ENCODE data around the gene TNFSF8. TPM values are rescaled to one million over a fixed set of nuclear protein-coding genes. Genes with fewer than 3 reads are reported as not detected.

Gene TNFSF8
- total RNA-seq, 1 donor from 2014 or later, result not detected

GRCh38 chr9:114883709-114884108 lies 46.7 kb downstream of the TNFSF8 start:
- Mint-ChIP-seq H3K4me3 (ENCODE audit: unreplicated experiment) (no peak overlapping the region), H3K27me3 (ENCODE audit: low read depth) (no peaks in the 10 kb centered on the region), H3K4me1 (ENCODE audit: low read depth) (no peaks in the 10 kb centered on the region), H3K36me3 (ENCODE audit: low read depth) (peaks cover 6% of the 10 kb centered on the region), H3K27ac (ENCODE audit: unreplicated experiment) (no peak overlapping the region), H3K9me3 (ENCODE audit: low read depth) (peaks cover 28% of the 10 kb centered on the region)
- TF ChIP-seq, protein P1, sequence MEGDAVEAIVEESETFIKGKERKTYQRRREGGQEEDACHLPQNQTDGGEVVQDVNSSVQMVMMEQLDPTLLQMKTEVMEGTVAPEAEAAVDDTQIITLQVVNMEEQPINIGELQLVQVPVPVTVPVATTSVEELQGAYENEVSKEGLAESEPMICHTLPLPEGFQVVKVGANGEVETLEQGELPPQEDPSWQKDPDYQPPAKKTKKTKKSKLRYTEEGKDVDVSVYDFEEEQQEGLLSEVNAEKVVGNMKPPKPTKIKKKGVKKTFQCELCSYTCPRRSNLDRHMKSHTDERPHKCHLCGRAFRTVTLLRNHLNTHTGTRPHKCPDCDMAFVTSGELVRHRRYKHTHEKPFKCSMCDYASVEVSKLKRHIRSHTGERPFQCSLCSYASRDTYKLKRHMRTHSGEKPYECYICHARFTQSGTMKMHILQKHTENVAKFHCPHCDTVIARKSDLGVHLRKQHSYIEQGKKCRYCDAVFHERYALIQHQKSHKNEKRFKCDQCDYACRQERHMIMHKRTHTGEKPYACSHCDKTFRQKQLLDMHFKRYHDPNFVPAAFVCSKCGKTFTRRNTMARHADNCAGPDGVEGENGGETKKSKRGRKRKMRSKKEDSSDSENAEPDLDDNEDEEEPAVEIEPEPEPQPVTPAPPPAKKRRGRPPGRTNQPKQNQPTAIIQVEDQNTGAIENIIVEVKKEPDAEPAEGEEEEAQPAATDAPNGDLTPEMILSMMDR (IDR thresholded peaks at IDR 0.05), result no peak
- no peak for DNase-seq (ENCODE audit: low spot score)

GRCh38 chr9:114880291-114880745 lies 50.1 kb downstream of the TNFSF8 start:
- H3K4me3 Mint-ChIP-seq (ENCODE audit: unreplicated experiment), result no peak overlapping the region
- no peaks in the 10 kb centered on the region for H3K4me1 Mint-ChIP-seq (ENCODE audit: low read depth)
- H3K9me3 Mint-ChIP-seq (ENCODE audit: low read depth), result peaks cover 16% of the 10 kb centered on the region
- no peak for DNase-seq (ENCODE audit: low spot score)
- H3K27ac Mint-ChIP-seq (ENCODE audit: unreplicated experiment), result no peak overlapping the region
- no peaks in the 10 kb centered on the region for H3K27me3 Mint-ChIP-seq (ENCODE audit: low read depth)
- H3K36me3 Mint-ChIP-seq (ENCODE audit: low read depth), result peaks cover 2% of the 10 kb centered on the region
- TF ChIP-seq, protein P1 (IDR thresholded peaks at IDR 0.05), result no peak

DNA sequence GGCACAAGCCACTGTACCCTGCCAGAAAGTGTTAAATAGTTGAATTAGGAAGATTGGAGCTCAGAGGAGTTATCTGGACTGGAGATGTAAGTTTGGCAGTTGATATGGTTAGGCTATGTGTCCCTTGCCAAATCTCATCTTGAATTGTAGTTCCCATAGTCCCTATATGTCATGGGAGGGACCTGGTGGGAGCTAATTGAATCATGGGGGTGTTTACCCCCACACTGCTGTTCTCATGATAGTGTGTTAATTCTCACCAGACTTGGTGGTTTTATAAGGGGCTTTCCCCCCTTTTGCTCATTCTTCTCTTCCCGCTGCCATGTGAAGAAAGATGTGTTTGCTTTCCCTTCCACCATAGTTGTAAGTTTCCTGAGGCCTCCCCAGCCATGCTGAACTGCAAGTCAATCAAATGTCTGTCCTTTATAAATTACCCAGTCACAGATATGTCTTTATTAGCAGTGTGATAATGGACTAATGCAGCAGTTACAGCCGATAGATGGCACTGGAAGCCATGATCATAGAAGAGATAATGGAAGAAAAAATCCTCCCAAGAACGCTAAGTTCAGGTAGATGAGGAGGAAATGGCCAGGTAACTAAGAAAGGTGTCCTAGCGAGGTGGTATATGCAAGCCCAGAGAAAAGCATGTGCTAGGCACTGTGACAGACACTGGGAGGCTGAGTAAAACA lies 51.4 kb downstream of the TNFSF8 start:
- Mint-ChIP-seq H3K36me3 (ENCODE audit: low read depth) (no peaks in the 10 kb centered on the region), H3K4me1 (ENCODE audit: low read depth) (no peaks in the 10 kb centered on the region), H3K9me3 (ENCODE audit: low read depth) (peaks cover 10% of the 10 kb centered on the region), H3K27me3 (ENCODE audit: low read depth) (no peaks in the 10 kb centered on the region), H3K4me3 (ENCODE audit: unreplicated experiment) (no peak overlapping the region), H3K27ac (ENCODE audit: unreplicated experiment) (no peak overlapping the region)
- no peak for DNase-seq (ENCODE audit: low spot score)
- TF ChIP-seq, protein P1 (IDR thresholded peaks at IDR 0.05), result no peak

- peaks cover 7% of the 10 kb centered on the region for H3K9me3 Mint-ChIP-seq (ENCODE audit: low read depth)
- TF ChIP-seq, protein P1 (IDR thresholded peaks at IDR 0.05), result no peak
- no peaks in the 10 kb centered on the region for H3K27me3 Mint-ChIP-seq (ENCODE audit: low read depth)
- peaks cover 4% of the 10 kb centered on the region for H3K4me1 Mint-ChIP-seq (ENCODE audit: low read depth)
- H3K4me3 Mint-ChIP-seq (ENCODE audit: unreplicated experiment), result no peak overlapping the region
- no peak overlapping the region for H3K27ac Mint-ChIP-seq (ENCODE audit: unreplicated experiment)
- no peaks in the 10 kb centered on the region for H3K36me3 Mint-ChIP-seq (ENCODE audit: low read depth)
- DNase-seq (ENCODE audit: low spot score), result no peak
Observed at GRCh38 chr9:114869845-114870244, 60.5 kb downstream of the TNFSF8 start.

- no peak overlapping the region for H3K27ac Mint-ChIP-seq (ENCODE audit: unreplicated experiment)
- no peak overlapping the region for H3K4me3 Mint-ChIP-seq (ENCODE audit: unreplicated experiment)
- DNase-seq (ENCODE audit: low spot score), result no peak
- H3K27me3 Mint-ChIP-seq (ENCODE audit: low read depth), result no peaks in the 10 kb centered on the region
- no peaks in the 10 kb centered on the region for H3K36me3 Mint-ChIP-seq (ENCODE audit: low read depth)
- H3K4me1 Mint-ChIP-seq (ENCODE audit: low read depth), result peaks cover 8% of the 10 kb centered on the region
- H3K9me3 Mint-ChIP-seq (ENCODE audit: low read depth), result peaks cover 6% of the 10 kb centered on the region
- TF ChIP-seq, protein P1 (IDR thresholded peaks at IDR 0.05), result no peak
Observed at GRCh38 chr9:114869378-114869777, 61.0 kb downstream of the TNFSF8 start.

Data from chondrocyte (in vitro differentiated cells).